ENCODE results near the gene PHLPP1.

DNA sequence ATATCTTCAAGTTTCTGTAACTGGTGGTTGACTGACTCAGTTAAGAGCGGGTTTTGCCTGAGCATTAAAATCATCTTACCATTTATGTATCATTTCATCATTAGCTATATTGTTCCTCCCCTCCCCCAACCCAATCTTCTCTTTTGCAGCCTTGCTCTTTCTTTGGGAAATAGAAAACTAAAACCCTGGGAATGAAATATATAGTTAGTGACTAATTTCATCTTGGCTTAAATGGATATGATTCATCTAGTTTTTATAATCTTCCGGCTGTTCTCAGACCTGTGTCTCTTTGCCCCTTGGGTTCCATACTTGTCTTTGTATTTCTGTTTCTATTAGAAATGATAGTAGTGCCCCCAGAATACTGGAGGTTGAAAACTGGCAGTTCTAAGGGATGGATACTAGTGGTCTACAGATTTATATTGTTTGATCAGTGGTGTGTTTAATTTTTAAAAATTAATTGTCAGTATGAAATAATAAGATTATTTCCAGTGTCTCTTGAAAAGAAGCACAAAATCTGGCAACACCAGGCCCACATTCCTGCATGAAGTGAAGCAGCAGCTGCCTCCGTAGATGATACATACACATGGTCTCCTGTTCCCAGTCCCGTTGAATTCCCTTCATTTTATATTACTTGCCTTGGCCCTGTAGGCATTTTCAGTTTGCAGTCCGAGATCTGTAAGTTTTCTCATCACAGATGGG lies 44.5 kb downstream of the PHLPP1 start:
- TF ChIP-seq, protein P1, sequence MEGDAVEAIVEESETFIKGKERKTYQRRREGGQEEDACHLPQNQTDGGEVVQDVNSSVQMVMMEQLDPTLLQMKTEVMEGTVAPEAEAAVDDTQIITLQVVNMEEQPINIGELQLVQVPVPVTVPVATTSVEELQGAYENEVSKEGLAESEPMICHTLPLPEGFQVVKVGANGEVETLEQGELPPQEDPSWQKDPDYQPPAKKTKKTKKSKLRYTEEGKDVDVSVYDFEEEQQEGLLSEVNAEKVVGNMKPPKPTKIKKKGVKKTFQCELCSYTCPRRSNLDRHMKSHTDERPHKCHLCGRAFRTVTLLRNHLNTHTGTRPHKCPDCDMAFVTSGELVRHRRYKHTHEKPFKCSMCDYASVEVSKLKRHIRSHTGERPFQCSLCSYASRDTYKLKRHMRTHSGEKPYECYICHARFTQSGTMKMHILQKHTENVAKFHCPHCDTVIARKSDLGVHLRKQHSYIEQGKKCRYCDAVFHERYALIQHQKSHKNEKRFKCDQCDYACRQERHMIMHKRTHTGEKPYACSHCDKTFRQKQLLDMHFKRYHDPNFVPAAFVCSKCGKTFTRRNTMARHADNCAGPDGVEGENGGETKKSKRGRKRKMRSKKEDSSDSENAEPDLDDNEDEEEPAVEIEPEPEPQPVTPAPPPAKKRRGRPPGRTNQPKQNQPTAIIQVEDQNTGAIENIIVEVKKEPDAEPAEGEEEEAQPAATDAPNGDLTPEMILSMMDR (conservative IDR thresholded peaks at IDR 0.05; ENCODE audit: low read depth, low read length), result no peak
- no peak for TF ChIP-seq MAFK (IDR thresholded peaks at IDR 0.05; ENCODE audit: low read depth, low read length)
- TF ChIP-seq, protein P2, sequence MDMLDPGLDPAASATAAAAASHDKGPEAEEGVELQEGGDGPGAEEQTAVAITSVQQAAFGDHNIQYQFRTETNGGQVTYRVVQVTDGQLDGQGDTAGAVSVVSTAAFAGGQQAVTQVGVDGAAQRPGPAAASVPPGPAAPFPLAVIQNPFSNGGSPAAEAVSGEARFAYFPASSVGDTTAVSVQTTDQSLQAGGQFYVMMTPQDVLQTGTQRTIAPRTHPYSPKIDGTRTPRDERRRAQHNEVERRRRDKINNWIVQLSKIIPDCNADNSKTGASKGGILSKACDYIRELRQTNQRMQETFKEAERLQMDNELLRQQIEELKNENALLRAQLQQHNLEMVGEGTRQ (IDR thresholded peaks at IDR 0.05; ENCODE audit: low read depth, low read length), result no peak
- TF ChIP-seq POLR2A (IDR thresholded peaks at IDR 0.05; ENCODE audit: low read depth, low read length), result no peak
- no peak for TF ChIP-seq BHLHE40 (IDR thresholded peaks at IDR 0.05; ENCODE audit: low read depth, low read length)
- TF ChIP-seq RAD21 (IDR thresholded peaks at IDR 0.05; ENCODE audit: low read length), result no peak
- TF ChIP-seq FOS (IDR thresholded peaks at IDR 0.05; ENCODE audit: low read depth, low read length), result no peak

All from IMR-90 (cell line).